Large intestine (tissue), 3 donors: ENCODE results near the gene TPD52L1. TPM values are rescaled to one million over a fixed set of nuclear protein-coding genes. Genes with fewer than 3 reads are reported as not detected.

ENCODE experiments used
- DNase-seq, 2 donors: peaks; one replicate each; pipeline versions ENCODE4 v3.0.0 to v3.0.0-alpha.2; 2013
- H3K27ac ChIP-seq: one replicate; pipeline ENCODE4 v1.5.1; 2013; ENCODE audit warnings: low read length
- H3K27me3 ChIP-seq: 2 replicates; pipeline ENCODE4 v1.6.1; 2013; ENCODE audit warnings: low read length; ENCODE audit not compliant: control insufficient read depth, insufficient read depth
- H3K36me3 ChIP-seq: 2 replicates; pipeline ENCODE4 v1.6.1; 2013; ENCODE audit warnings: low read length; ENCODE audit not compliant: control insufficient read depth, insufficient read depth
- H3K4me1 ChIP-seq: one replicate; pipeline ENCODE4 v1.6.1; 2013; ENCODE audit warnings: low read length; ENCODE audit not compliant: control insufficient read depth, insufficient read depth
- H3K4me3 ChIP-seq: one replicate; pipeline ENCODE4 v1.5.1; 2013; ENCODE audit warnings: low read length
- H3K9me3 ChIP-seq: one replicate; pipeline ENCODE4 v1.6.1; 2013; ENCODE audit warnings: mild to moderate bottlenecking, low read depth, low read length, moderate library complexity; ENCODE audit not compliant: control insufficient read depth
- WGBS: methylation state at CpG from one replicate; pipeline ENCODE4 v1.1.5; 2013; ENCODE audit warnings: low lambda C conversion rate; ENCODE audit not compliant: insufficient coverage; 5-methylcytosine and 5-hydroxymethylcytosine counted together
- polyA plus RNA-seq: library from polyadenylated mRNA; unstranded; fragments of 120-200 nt; gene quantifications from one replicate; pipeline ENCODE4 v1.2.1, GENCODE V29; 2013

TPD52L1 gene
- polyA plus RNA-seq, 1 donor, result 53.4 TPM

DNA sequence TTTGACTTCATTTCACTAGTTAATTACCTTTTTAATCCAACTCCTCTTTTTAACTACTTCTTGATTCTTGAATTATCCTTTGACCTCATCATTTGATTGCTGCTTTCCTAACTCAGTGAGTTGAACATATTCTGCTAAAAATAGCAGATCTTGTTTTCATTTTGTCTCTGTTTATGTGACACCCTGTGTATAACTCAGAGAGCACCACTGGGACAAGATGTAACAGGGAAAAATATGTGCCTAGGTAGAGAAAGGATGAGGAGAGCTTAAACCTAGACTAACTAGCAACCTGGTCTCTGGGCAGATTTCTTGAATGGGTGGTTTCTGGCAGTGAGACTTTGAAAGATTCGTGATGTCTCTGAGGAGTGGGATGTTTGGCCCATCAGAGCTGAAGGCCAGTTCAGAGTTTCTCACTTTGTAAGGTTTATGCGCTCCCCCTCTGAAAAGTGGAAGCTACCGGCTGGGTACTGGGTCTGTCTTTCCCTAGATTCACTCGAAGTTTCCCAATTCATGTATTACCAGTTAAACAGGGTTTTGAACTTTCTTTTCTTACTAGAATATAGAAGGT, 61.8 kb downstream of the TPD52L1 start:
- H3K36me3 ChIP-seq, result no peaks in the 10 kb centered on the region
- WGBS, result no CpG with 5 or more reads among the region's 4 CpGs
- no peak overlapping the region for H3K27ac ChIP-seq
- H3K27me3 ChIP-seq, result no peaks in the 10 kb centered on the region
- peaks cover 10% of the 10 kb centered on the region for H3K4me1 ChIP-seq
- H3K4me3 ChIP-seq, result no peak overlapping the region
- DNase-seq, result no peak
- H3K9me3 ChIP-seq, result no peaks in the 10 kb centered on the region

DNA sequence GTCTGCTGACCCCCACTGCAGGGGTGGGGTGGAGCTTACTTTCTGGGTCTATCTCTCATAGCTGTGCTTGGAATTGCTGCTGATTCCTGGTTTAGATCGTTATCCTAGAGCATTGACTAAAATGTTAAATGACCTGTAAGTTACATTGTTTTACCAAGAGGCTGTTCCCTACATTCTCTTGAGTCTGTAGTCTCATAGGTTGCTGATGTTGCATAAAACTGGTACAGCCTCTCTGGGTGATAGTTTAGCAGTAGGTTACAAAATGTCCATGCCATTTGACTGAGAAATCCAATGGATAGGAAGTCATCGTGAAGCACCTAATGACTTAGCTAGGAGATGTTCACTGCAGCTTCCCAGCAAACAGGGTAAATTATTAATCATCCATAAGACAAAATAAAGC, 62.4 kb downstream of the TPD52L1 start:
- H3K9me3 ChIP-seq, result no peaks in the 10 kb centered on the region

DNA sequence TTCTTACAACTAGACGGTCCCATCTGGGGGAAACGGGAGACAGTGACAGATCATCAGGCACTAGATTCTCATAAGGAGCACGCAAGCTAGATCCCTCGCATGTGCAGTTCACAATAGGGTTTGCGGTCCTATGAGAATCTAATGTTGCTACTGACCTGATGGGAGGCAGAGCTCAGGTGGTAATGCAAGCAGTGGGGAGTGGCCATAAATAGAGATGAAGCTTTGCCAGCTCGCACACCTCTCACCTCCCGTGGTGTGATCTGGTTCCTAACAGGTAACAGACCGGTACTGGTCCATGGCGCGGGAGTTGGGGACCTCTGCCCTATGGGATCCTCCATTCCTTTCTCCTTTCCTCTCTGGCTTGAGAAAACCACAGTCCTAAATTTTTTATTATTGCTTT, 63.8 kb downstream of the TPD52L1 start:
- DNase-seq, result no peak
- H3K4me3 ChIP-seq, result no peak overlapping the region
- no peaks in the 10 kb centered on the region for H3K27me3 ChIP-seq
- no peak overlapping the region for H3K27ac ChIP-seq
- H3K9me3 ChIP-seq, result no peaks in the 10 kb centered on the region
- no peaks in the 10 kb centered on the region for H3K36me3 ChIP-seq
- H3K4me1 ChIP-seq, result peaks cover 20% of the 10 kb centered on the region
- WGBS, result 100% methylated on average over 2 of the region's 10 CpGs

More for the DNA sequence above, 62.4 kb downstream of the TPD52L1 start:
- no peak for DNase-seq
- no peak overlapping the region for H3K4me3 ChIP-seq
- no peak overlapping the region for H3K27ac ChIP-seq
- H3K4me1 ChIP-seq, result peaks cover 10% of the 10 kb centered on the region
- WGBS, result 100% methylated on average over 1 of the region's 2 CpGs
- H3K27me3 ChIP-seq, result no peaks in the 10 kb centered on the region
- no peaks in the 10 kb centered on the region for H3K36me3 ChIP-seq

DNA sequence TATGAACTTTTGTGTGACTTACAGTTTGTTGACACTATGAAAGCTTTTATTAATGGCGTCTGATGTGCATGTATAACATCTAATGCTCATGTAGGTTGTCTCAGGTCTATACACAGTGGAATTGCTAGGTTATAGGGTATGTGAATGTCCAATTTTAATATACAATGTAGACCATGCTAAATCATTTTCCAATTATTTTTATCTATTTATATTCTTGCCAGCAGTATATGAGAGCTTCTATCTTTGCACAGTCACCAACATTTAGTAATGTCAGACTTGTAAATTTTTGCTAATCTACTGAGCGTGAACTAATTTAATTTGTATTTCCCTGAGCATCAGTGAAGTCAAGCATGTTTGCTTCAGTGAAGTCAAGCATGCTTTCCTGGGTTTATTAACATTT, 64.4 kb downstream of the TPD52L1 start:
- no peaks in the 10 kb centered on the region for H3K36me3 ChIP-seq
- peaks cover 21% of the 10 kb centered on the region for H3K4me1 ChIP-seq
- 100% methylated on average over 1 of the region's 2 CpGs for WGBS
- no peak for DNase-seq
- H3K27me3 ChIP-seq, result no peaks in the 10 kb centered on the region
- no peaks in the 10 kb centered on the region for H3K9me3 ChIP-seq
- no peak overlapping the region for H3K27ac ChIP-seq
- H3K4me3 ChIP-seq, result no peak overlapping the region

DNA sequence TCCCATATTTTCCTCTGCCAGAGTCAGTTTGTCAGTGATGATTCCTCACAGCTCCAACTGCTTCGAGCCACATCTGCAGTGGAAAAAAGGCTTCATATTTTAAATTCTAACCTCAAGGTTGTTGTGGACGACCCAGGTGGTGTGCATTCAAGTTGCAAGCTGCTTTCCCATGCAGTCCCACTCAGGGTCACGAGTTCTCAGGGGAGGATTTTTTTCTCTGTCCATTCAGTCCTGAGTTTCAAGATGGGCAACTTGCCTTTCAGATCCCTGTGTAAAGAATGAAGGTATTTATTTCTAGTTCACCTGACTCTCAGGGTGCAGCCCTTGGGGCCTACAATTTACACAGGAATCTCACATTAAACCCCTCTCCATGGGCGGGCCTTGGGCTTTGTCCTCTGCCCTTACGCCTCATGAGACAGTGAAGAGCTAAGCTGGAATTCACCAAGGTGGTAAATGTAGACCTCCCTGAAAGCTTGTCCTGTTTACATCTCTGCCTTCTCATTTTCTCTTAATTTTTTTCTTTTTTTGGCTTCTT, 65.9 kb downstream of the TPD52L1 start:
- H3K4me1 ChIP-seq, result peaks cover 21% of the 10 kb centered on the region
- peak; percentile 53 to 69 for DNase-seq
- no CpG with 5 or more reads among the region's 5 CpGs for WGBS
- no peaks in the 10 kb centered on the region for H3K36me3 ChIP-seq
- peak overlapping the region; percentile 66 for H3K27ac ChIP-seq
- no peaks in the 10 kb centered on the region for H3K9me3 ChIP-seq
- H3K27me3 ChIP-seq, result no peaks in the 10 kb centered on the region
- peak overlapping the region; percentile 36 for H3K4me3 ChIP-seq

DNA sequence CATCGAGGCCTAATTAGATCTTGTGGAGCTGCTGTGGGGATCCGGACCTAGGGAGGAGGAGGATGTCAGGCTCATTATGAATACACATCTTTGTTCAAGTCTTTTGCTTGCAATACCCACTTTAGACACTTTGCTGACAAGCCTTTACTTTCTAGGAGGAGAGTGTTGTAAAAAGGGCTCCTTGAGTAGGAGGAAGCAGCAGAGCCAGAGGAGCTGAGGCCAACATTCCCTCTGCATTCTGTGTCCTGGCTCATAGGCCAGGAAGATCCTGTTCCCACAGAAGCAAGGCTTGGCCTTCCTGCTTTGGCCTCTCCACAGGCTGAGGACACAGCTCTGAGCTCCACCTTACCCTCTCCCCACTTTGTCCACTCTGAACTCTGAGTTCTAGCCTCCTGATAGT, 67.1 kb downstream of the TPD52L1 start:
- H3K36me3 ChIP-seq, result no peaks in the 10 kb centered on the region
- peaks cover 21% of the 10 kb centered on the region for H3K4me1 ChIP-seq
- no peaks in the 10 kb centered on the region for H3K27me3 ChIP-seq
- no peaks in the 10 kb centered on the region for H3K9me3 ChIP-seq
- peak overlapping the region; percentile 36 for H3K4me3 ChIP-seq
- H3K27ac ChIP-seq, result peak overlapping the region; percentile 66
- DNase-seq, result peak in 1 of 2 donors; percentile 46
- WGBS, result no CpG with 5 or more reads among the region's 2 CpGs

DNA sequence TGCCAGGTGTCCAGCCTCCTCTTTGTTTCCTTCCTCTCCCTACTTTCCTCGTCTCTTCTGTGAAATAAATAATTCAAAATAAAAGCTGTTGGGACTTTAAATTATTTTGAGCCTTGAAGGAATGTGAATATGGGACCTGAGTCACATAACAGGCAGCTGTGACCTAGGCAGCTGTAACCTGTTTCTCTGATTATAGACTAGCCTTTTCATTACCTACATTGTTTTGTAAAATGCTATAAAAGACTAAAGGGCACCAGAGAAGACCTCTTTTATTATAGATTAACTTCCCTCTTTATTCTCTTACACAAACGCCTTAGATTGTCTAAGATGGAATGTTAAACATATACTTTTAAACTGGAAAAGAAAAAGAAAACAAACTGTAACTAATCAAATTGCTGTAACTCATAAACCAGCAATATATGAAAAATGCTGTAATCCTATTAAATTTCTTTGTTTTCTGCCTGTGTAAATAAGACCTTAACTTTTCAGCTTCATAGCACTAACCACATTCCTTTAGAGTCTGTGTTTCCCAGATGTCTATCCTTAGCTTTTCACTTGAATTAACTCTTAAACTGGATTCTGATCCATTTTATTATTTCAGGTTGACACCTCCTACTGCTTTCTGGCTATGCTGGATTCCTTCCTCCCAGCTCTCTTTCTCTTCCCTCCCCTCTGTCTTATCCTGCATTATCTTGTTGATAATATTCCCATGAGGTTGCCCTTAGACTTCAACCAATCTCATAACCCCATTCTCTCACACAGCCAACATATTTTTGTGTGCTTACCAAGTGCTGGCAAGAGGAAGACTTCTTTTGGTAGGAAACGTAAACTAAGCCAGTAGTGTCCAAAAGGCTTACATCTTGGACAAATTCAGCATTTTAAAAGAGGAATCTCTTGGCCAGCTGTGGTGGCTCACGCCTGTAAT, 69.2 kb downstream of the TPD52L1 start:
- Histone ChIP-seq H3K27me3 (no peaks in the 10 kb centered on the region), H3K4me3 (no peak overlapping the region), H3K9me3 (no peaks in the 10 kb centered on the region), H3K27ac (peak overlapping the region; percentile 66), H3K36me3 (no peaks in the 10 kb centered on the region), H3K4me1 (peaks cover 21% of the 10 kb centered on the region)
- 13% methylated on average over 1 of the region's 4 CpGs for WGBS
- peak in 1 of 2 donors; percentile 29 for DNase-seq

DNA sequence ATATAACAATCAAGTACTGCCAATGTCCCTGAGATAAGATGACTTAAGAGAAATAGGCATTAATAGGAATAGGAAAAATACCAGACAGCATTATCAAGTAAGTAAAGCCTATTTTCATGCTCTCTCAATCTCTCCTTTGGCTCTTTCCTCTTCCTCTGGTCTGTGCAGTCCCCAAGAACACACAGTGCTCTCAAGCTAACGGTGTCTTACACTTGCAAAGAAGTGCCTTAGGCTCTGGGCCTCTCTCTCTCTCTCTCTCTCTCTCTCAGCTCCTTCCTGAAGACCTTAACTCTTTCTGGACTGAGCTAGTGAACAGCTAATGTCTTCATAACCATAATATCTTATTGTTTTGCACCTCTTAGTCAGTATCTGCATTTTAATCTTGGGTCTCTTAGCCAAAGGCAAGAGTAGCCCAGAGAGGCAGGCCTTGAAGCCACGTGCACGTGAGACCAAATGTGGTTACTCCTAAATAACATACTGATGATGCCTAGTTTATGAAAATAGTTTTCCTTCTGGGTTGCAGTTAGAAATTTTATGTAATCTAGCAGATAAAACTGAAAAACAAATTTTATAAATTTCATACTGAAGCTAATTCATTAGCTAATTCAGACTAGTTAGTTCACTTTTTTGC, 70.8 kb downstream of the TPD52L1 start:
- DNase-seq, result no peak
- Histone ChIP-seq H3K27me3 (no peaks in the 10 kb centered on the region), H3K27ac (no peak overlapping the region), H3K4me3 (no peak overlapping the region), H3K9me3 (no peaks in the 10 kb centered on the region), H3K36me3 (peaks cover 2% of the 10 kb centered on the region), H3K4me1 (peaks cover 11% of the 10 kb centered on the region)
- no CpG with 5 or more reads among the region's 3 CpGs for WGBS

DNA sequence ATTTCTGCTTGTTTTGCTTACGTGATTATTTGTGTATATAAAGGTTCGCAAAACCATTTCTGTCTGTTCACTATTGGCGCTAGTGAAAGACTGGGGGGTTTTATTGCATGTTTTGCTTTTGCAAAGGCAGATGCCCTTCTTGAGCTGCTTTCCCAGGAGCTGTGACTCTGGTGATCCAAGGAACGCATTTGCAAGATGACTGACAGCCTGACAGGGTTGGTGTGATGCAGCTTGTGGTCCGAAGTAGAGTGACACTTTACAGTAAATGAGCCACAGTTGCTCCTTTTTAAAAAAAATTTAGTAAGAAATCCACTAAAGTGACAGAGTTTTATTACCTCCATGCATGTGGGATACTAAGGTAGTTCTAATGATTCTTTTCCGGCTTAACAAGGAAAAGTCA, 73.7 kb downstream of the TPD52L1 start:
- WGBS, result 100% methylated on average over 1 of the region's 6 CpGs
- H3K27ac ChIP-seq, result no peak overlapping the region
- no peak for DNase-seq
- H3K36me3 ChIP-seq, result peaks cover 2% of the 10 kb centered on the region
- H3K4me1 ChIP-seq, result peaks cover 3% of the 10 kb centered on the region
- H3K27me3 ChIP-seq, result no peaks in the 10 kb centered on the region
- no peak overlapping the region for H3K4me3 ChIP-seq
- no peaks in the 10 kb centered on the region for H3K9me3 ChIP-seq

DNA sequence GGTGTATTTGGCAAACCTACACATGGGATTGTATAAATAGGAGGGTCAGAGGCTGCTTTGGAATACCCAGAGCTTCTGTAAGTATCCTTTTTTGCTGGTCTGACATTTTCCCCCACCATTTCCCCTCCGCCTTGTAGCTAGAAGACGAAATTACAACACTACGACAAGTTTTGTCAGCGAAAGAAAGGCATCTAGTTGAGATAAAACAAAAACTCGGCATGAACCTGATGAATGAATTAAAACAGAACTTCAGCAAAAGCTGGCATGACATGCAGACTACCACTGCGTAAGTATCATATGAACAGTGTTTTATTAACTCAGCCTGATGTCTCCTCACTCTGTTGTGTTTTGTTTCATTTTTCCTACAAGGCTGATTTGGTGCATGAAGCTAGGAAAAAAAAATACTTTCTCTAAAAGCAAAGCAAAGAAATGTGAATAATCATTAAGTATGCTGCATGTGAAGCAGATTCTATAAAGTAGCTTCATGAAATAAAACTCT, 75.5 kb downstream of the TPD52L1 start:
- no peak for DNase-seq
- no peak overlapping the region for H3K27ac ChIP-seq
- no peak overlapping the region for H3K4me3 ChIP-seq
- WGBS, result 71% methylated on average over 1 of the region's 6 CpGs
- H3K4me1 ChIP-seq, result peaks cover 6% of the 10 kb centered on the region
- peaks cover 2% of the 10 kb centered on the region for H3K36me3 ChIP-seq
- H3K9me3 ChIP-seq, result no peaks in the 10 kb centered on the region
- H3K27me3 ChIP-seq, result no peaks in the 10 kb centered on the region
